GM18951 (cell line): ENCODE measurements around the gene ZNF385D.

Experiments
- POLR2A ChIP-seq: IDR thresholded peaks from 4 replicates; pipeline ENCODE4 v1.6.1; 2011; ENCODE audit warnings: mild to moderate bottlenecking; ENCODE audit not compliant: insufficient read length, insufficient read depth; ENCODE audit errors: extremely low read depth
- in situ Hi-C: fragments of 300-500 bp; cut with MboI; formaldehyde crosslinking; loops from one replicate; pipeline ENCODE4 v1.12.0; 2022; ENCODE audit warnings: low sequenced_read_pairs, mixed read lengths, inconsistent platforms; ENCODE audit not compliant: unreplicated experiment

Gene ZNF385D

DNA sequence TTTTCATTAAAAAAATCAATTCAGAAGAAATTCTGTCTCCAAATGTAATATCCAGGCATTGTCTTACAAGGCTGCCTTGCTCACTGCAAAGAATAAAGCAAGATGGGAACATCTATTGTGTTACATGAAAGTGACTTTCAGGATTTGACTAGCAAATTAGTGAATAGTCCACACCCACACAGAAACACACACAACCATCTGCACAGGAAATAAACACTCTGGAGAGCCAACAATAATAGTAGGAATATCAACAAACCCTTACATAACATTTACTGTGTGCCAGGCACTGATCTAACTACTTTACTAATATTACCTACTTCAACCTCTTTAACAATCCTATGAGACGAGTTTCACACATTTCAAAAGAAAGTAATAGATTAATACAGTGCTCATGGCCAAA, 28.9 kb upstream of the ZNF385D start:
- no peak for TF ChIP-seq POLR2A
- in situ Hi-C loops, result no loop called here

DNA sequence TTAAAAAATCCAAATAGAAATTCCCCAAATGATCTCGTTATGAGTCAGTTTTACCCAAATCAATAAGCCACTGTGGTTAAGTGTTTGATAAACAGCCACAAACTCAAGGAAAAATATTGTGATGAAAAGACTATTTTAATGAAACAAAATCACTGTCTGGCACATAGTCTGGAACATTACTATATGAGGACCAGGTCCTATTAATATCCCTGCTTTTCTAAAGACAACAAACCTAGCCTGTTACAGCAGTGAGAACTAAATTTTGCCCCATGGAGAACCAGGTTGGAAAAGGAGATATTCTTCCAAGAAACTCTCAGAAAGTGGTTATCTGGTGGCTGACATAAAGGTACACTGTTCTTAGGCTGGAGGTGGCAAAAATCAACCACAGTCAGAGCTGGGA, 27.7 kb upstream of the ZNF385D start:
- TF ChIP-seq POLR2A, result no peak
- in situ Hi-C loops, result no loop called here

DNA sequence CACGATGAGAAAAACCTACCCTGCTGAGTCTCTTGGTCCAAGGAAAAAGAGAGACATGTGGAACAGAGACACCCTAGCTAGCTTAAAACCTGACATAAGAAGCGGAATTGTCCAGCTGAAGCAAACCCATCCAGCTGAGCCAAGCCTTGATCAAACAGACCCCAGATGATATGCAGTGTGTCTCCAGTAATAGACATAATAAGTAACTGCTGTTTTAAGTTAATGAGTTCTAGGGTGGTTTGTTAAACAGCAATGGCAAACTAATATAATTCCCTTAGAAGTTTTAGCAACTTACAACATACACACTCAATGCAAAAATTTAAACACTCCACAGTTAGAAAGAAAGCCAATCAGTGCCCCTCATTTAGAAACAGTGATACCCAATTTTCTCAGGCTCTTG, 26.8 kb upstream of the ZNF385D start:
- in situ Hi-C loops, result no loop called here
- TF ChIP-seq POLR2A, result no peak

DNA sequence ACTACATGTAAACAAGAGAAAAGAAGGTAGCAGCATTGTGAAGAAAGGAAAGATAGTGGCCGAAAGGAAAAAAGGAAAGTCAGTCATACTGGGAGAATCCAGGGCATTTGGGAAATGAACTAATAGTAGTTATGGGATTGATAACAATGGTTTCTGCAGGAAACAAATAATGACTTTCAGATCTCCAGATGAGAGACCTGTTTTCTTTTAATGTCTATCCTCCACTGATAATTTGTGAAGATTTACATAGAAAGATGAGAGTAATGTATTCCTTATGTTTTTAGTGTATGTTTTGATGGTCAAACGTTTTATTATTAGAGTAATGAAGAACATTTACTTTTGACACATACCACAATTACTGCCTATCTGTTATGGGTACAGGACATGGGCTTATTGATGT, 15.0 kb upstream of the ZNF385D start:
- in situ Hi-C loops, result no loop called here
- TF ChIP-seq POLR2A, result no peak

DNA sequence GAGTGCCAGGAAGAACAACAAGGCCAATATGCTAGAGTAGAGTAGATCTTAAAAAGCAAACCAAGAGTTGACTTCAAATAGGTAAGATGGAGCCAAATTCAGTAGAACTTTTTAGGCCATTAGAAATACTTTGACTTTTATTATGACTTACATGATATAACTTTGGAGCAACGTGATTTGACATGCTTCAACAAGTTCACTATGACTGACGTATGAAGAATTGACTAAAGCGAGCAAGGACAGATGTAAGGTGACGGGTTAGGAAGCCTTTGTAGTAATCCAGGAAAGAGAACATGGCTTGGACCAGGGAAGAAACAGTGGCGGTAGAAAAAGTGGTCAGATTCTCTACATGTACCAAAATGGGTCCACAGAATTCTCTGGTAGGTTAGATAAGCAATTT, 4.9 kb upstream of the ZNF385D start:
- TF ChIP-seq POLR2A, result no peak
- in situ Hi-C loops, result no loop called here

DNA sequence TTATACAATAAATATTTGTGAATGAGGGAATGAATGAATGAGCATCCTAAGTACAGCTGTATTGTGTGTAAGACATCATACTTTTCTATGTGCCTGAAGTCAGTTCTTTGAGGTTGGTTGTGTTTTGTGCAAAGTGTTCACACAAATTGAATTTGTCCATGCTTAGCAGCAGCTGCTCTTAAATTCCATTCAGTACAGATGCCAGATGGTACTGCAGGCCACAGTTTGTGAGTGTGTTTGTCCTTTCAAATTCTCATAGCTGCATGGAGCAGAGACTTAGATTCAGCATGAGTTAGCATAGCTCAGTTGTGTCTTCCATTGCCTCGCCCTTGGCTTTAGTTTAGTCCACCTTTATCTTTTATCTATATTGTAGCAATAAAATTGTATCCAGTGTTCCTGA, 3.8 kb upstream of the ZNF385D start:
- no peak for TF ChIP-seq POLR2A
- in situ Hi-C loops, result no loop called here

DNA sequence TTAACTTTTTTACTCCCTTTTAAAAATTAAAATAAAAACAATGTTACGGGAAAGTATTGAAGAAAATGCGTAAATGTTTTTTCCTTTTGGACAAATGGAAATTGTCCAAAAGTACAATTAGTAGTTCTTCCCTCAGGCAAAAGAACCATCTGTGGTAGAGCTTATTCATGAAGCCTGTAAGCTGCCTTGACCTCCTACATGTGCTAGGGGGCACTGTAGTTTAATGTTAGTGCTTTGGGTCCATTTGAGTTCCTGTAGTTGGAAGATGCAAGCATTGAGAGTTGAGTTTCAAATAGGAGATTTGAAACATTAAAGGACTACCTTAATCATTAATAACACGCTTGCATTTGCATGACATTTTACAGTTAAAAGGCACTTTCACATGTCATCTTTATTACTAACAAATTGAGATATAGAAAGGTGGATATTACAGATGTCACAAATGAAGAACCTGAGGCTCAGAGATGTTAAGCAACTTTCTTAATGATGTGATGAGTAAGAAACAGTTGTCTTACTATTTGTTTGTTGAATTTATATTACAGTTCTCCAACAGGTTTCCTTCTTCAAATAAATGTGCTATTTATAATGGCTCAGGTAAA, 1.8 kb upstream of the ZNF385D start:
- no peak for TF ChIP-seq POLR2A
- in situ Hi-C loops, result no loop called here

DNA sequence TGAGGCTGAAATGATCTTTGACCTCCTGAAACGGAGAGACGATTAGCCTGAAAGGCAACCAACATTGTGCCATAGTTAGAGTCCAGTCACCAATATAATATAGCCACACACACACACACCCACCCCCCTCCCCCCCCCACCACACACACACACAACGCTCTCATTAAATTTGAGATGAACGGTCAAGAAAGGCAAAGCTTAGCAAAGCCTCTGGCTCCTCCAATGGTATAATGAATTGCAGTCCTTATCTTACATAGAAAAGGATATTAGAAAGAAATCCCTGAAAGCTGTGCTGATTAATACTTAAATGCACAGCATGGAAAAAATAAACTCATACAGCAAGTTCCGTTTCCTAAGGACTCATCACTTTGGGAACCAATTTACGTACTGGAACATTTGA, 876 bp upstream of the ZNF385D start:
- in situ Hi-C loops, result no loop called here
- TF ChIP-seq POLR2A, result no peak

DNA sequence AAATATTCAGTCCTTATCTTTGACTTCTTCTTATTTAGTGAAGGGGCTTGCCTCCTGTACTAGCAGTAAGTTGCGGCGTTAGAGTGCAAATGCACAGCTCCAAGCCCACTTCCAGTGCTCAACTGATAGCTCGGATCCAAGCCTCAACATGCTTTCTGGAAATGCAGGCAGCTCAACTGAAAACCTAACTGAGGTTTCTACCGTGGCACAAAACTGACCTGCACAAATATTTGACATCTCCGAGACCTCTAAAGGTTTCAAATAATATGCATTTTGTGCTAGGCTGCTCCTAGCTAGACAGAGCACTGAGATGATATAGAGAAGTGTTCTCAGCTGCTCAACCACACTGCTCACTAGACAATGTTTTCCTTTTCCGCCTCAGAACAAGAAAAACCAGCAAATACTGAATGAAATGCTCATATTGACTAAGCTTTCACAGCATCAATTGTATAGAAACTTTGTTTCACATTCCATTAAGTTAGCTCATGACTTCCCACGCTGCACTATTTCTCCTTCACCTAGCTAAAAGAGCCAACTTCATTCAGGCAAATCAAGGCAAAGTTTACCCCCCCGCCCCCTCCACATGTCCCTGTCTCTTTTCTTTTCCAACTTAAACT, 822 bp downstream of the ZNF385D start:
- no peak for TF ChIP-seq POLR2A
- in situ Hi-C loops, result no loop called here

DNA sequence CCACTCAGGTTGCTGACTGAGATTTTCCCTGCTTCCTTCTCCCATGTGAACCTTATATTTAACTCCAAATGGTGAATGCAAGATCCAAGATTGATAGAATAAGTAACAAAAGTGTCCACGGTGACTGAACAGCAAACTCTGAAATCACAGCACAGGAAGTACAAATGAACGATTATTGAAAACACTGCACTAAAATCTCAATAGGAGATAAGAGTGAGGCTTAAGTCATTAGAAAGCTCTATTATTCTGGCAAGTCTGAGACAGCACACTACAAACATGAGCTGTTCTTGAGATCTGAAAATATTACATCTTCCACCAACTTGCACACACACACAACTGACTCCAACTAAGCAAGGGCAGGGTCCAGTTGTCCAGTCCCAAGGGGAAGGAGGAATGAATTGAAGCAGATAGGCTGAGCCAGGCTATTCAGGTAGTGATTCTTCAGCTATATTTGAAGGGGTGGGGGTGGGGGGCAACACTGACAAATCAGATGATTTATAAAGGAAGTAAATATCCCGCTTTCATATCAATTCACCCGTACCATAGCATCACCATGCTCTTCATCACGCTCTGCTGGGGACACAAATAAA, 2.9 kb downstream of the ZNF385D start:
- TF ChIP-seq POLR2A, result no peak
- in situ Hi-C loops, result no loop called here

DNA sequence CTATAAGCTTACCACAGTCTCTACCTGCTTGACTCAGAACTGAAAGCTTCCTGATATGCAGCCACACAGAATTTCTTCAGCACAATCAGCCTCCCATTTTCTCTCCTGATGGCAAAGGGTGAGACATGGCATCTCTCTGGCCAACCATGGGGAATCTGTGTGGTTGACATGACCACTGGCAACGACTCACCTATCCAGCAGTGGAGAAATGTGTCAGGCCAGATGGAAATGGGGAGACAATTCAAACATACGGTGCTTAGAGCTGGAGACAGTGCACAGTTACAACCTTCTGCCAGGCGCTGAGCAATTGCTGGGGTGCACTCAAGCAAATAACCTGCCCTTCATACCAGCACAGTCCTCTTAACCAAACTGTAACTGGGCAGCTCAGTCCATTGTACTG, 3.6 kb downstream of the ZNF385D start:
- in situ Hi-C loops, result no loop called here
- TF ChIP-seq POLR2A, result no peak

DNA sequence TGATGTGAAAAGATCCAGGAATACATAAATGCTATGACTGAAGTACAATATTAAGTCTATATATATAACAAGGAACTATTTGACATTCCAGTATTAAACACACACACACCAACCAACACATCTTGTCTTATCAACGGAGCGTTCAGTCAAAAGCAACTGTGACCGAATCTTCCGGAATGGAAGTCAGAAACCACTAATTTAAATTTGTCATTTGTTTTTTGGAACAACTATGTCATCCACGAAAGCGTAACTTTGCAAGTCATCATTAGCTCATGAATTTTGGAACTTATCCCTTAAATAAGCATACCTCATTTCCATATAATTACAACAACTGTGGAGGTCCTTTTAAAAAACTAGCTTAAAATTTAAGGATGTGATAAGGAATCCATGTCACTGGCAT, 5.0 kb downstream of the ZNF385D start:
- in situ Hi-C loops, result no loop called here
- no peak for TF ChIP-seq POLR2A

DNA sequence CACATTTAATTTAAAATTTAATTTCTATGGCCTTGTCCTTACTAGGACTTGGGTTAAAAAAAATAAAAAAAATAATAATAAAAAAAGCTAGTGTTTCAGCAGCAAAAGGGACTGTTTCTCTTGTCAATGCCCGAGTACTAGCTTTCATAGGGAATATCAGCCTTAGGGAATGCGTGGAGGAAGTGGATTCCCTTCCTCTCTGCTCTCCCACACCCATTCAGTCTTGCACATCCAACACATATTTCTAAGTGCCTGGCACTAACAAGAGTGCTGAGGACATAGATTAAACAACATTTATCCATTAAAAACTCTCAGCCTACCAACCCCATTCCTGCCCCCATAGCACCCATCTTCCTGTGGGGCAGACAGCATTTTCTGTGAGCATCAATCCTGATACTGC, 6.2 kb downstream of the ZNF385D start:
- in situ Hi-C loops, result no loop called here
- no peak for TF ChIP-seq POLR2A

DNA sequence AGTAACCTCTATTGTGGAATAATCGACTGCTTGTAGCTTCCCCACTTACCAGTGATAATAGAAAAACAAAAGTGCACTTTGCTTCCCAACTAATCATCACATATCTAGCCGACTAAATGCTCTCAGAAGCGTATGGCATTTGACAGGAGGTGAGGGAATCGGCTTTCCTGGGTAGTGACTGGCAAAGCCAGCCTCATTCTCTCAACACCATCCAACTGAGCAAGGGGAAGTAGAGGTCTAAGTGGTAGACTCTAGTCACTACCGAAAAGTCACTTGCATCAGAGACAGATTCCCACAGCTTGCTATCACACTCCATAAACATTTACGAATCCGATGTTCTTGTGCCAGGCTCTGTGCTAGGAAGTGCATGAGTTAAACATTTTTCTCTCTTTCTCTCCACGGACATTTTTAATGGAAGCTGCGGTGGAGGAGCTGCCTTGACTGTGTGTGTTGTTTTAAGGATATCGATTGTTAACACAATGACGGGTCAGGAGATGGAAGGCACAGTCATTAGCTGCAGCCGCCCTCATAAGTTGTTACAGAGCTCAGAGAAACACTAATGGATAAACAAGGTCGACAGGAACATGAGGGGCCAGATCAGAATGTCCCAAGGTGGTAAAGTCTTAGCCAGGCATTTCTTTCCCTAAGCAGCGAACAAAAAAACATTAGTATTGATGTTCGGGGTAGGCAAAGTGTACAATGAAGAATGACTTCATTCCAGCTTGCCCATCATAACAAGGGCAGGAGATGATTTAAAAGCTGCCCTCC, 11.9 kb downstream of the ZNF385D start:
- no peak for TF ChIP-seq POLR2A
- in situ Hi-C loops, result no loop called here
